ENCODE measurements around the gene TMEM88.
"Not testable (repeated sequence)": the region's sequence is repeated elsewhere in the genome, so short reads cannot be mapped to it uniquely, and the experiment has no call there.

Gene TMEM88

DNA sequence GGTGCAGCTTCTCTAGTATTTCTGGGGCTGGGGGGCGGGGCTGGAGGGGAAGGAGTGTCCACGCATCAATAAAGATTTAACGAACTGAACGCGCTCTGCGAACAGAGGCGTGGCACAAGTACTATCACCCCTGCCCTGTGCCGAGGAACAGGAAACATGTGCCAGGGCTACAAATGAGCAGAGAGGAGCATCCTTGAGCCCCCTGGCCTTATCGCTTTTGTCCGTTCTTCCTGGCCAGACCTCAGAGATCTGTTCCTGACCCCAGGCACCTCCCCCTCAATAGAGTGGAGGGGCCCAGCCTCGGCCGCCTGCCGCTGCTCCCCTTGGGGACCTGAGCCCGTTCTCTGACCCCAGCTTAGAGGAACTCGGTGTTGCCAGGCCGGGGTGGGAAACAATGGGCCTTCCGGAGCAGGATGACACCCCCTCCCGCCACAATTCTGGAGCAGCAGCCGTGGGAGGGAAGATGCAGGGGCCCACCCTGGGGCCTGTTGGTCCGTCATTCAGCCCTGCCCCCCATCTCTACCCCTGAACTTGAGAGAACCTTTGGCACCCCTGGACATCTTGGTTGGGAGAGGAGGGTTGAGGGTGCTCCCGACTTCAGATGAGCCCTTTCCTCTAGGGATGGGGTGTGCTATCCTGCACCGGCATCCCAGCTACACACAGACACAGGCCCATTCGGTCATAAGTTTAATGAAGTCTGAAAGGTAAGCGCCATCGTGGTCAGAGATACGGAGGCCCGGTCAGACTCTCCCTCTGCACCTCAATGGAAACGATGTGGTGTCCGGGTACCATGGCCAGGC is 1.3 kb downstream of the TMEM88 start:
- no peak for DNase-seq (ENCODE audit: low read depth)

DNA sequence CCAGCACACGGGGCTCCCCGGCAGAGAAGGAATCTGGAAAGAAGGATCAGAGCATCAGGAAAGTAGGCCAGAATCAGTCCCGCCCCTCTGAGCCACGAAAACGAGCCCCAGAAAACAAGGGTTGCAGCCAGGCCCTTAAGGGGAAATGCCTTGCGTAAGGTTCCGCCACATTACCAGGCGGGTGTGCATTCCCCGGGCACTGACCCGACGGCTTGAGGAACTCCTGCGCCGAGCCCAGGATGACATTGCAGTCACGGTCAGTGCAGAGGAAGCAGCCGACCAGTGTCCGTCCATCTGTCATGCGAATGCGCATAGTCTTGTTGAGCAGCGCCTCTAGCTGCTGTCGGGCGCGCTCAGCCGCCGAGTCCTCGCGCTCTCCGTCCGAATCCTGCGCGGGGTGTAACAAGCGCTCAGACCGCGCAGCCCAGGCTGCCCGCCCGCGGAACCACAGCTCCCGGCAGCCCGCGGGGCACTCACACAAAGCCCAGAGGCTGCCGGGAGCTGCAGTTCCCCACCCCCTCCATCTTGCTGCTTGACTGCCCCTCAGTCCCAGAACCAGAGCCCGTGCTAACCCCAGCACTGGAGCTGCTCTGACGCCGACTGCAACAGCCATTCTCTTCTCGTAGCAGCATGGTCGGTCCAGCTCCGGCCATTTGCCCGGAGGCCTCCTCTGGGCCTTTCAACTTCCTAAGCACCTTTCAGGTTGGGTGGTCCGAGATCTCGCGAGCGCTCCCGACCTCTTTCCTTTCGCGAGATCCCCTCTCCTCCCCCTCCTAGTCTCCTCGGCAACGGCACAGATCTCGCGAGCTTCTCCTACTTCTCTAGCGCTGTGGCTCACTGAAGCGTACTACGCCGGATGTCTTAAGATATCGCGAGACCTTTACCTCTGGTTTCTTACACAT is 2.2 kb downstream of the TMEM88 start, which contains the start of gene NAA38:
NAA38 (minus strand) TSS at position 749 of the 902 bp plus-strand sequence; CDS start at position 653, 96 bp downstream.
- peak; percentile 98 for DNase-seq (ENCODE audit: low read depth)

DNA sequence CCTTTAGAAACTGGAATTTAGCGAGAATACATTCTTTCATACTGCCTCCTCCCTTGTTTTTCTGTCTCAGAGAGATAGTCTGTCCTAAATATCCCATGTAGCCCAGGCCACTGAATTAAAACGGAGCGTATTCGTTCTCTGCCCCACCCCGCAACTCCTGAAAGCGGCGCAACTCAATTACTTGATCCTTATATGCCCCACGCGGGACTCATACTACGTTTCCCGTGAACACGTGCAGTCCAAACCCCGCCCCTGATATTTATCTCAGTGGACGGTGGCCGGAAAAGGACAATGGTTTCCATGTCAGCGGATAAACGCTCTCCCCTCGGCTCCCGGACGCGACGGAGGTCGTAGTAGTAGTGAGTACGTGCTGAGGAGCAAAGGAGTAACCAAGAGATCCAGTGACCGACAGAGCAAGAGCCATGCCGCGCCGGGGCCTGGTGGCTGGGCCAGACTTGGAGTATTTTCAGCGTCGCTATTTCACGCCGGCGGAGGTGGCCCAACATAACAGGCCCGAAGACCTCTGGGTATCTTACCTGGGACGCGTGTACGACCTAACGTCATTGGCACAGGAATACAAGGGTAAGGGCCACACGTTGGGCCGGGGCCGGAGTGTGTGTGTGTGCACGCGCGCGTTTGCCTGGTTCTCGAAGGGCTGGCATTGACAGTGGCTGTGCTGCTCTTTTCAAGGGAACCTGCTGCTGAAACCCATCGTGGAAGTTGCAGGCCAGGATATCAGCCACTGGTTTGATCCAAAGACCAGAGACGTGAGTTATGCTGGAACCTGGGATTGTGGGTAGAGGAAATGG is 3.1 kb downstream of the TMEM88 start, which contains the start of gene CYB5D1:
CYB5D1 (plus strand) TSS at position 291 of the 809 bp plus-strand sequence; CDS start at position 423, 132 bp downstream.
- DNase-seq (ENCODE audit: low read depth): no peak

DNA sequence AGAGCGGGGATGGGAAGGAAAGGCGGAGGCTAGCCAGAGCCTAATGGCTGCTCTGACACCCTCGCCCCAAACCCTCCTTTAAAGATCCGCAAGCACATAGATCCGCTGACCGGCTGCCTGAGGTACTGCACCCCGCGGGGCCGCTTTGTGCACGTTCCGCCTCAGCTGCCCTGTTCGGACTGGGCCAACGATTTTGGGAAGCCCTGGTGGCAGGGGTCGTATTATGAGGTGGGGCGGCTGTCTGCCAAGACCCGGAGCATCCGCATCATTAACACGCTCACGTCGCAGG is 3.6 kb downstream of the TMEM88 start:
- no peak for DNase-seq (ENCODE audit: low read depth)

DNA sequence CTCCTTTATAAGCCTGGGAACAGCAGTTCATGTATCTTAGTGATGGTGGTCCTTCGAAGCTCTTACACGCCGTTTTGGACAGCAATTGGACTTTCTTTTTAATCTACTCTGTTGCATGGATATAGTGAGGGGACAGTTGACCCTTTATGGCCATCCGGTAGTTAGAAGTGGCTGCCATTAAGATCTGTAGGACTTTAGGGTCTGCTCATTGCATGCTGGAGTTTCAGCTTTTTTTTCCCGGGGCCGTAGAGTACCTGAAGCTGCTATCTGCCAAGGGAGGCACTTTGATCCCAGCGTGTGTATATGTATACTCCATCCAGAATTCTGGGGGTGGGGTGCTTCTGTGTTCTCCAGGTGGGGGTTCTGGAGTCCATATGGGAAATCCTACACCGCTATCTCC is 4.2 kb downstream of the TMEM88 start:
- DNase-seq (ENCODE audit: low read depth): no peak

DNA sequence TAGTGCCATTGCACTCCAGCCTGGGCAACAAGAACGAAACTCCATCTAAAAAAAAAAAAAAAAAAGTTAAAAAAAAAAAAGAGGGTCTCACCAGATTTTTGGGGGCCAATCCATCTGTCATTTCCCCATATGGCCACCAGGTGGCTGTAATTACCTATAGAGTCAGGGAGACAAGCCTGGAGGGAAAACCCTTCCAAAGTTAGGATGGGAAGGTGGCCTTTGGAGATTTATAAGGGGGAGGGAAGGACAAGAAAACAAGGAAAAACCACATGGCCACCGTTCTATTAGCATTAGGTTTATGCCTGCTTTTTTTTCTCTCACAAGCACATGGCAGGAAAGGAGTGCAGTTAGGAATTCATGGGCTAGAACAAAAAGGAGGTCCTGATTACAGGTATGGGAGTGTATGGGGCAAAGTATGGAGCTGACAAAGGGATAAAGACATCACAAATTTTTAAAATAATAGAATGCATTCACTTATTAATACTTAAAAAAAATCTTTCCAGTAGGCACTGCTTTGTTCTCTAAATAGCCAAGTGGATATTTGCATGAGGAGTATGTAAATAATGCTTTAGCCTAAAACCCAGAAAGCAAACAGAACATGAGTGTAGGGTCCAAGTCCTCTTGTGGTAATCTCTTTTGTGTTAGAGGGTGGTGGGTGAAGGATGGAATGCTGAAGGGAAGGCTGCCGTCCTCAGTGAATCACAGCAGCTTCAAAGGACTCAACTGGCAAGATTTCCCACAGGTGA is 8.0 kb downstream of the TMEM88 start:
- no peak for DNase-seq (ENCODE audit: low read depth)

DNA sequence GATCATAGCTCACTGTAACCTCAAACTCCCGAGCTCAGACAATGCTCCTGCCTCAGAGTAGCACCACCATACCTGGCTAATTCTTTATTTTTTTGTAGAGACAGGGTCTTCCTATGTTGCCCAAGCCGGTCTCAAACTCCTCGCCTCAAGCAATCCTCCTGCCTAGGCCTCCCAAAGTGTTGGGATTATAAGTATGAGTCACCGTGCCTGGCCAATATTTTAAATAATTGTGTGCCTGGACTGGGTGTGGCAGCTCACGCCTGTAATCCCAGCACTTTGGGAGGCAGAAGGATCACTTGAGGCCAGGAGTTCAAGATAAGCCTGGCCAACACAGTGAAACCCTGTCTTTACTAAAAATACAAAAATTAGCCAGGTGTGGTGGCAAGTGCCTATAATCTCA is 9.5 kb downstream of the TMEM88 start:
- DNase-seq (ENCODE audit: low read depth): not testable (repeated sequence)

DNA sequence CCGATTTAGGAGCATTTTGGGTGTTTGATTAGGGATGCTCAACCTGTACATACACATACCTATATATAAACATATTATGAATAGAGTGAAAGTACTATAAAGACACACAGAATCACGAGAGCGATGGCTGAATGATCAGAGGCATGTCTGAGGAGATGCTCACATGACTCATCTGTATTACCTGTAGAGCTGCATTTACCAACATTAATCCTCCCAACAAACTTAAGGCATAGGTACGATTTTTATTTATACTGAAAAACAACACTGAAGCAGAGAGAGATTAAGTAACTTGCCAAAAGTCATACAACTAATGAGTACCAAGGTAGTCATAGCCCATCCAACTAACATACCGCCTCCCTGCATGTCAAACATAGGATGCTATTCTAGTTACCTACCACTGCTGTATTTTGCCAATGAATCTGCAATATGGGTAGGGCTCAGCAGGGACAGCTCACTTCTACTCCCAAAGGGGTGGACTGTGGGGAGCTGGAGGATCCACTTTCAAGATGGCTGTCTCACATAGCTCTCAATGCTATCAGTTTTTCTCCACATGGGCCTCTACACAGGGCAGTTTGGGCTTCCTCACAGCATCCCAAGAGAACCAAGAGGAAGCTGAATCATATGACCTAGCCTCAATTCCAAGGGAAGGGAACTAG is 10.3 kb downstream of the TMEM88 start:
- no peak for DNase-seq (ENCODE audit: low read depth)

DNA sequence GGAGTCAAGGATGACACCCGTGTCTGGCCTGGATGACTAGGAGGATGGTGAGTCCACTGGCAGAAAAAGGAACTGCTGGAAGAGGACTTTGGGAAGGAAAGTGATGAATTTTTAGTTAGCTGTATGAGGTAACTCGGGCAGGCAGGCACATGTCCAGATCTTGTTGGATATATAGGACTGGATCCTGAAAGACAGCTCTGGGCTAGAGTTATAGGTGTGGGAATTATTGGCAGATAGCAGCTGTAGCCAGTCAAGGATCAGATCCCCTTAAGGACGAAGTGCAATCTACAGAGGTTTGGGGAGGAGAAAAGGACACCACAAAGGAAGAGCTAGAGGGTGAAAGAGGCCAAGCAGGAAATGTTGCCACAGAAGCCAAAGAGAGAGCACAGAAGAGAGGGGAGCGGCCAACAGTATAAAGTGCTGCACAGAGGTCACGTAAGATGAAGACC is 13.0 kb downstream of the TMEM88 start:
- no peak for DNase-seq (ENCODE audit: low read depth)

DNA sequence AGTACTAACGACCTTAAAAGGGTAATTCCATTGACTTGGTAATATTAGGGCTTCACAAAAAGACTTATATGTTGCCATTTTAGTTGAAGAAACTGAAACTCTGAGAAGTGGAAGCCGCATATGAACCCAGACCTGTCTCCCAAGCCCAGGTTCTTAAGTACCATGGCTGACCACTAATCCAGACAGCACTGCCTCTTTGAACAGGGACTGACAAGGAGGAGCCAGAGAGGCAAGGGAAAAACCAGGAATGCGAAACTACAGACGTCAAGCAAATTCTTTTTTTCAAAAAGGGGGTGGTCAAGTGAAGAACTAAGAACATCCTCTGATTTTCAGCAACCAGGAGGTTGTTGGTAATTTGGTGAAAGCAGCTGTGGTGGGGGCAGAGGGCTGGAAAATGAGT is 18.2 kb downstream of the TMEM88 start:
- DNase-seq (ENCODE audit: low read depth): no peak

DNA sequence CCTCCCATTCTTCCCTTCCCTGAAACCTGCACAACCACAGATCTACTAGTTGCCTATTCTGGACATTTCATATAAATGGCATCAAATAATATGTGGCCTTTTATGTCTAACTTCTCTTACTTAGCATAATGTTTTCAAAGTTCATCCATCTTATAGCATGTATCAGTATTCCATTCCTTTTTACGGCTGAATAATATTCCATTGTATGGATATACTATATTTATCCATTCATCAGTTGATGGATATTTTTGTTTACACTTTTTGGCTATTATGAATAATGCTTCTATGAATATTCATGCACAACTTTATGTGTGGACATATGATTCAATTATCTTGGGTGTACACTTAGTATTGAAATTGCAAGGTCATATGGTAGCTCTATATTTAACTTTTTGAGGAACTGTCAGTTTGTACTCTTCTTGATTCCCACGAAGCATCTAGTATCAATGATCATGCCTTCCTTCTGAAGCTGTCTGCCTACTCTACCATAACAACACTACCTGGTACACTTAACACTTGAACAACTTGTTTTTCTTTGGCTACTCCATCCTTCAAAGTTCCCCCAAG is 21.0 kb downstream of the TMEM88 start:
- no peak for DNase-seq (ENCODE audit: low read depth)

DNA sequence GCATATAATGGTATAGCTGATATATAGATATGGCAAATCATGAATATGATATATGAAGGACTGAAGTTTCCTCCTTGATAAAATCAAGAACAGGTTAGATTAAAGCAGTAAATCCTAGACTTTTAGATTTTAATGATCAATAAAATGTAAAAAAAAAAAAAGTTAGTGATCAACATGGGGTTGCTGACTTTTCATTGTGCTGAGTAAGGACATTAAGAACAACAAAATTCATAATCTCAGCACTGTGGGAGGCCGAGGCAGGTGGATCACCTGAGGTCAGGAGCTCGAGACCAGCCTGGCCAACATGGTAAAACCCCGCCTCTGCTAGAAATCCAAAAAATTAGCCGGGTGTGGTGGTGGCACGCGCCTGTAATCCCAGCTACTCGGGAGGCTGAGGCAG is 23.4 kb downstream of the TMEM88 start:
- no peak for DNase-seq (ENCODE audit: low read depth)

DNA sequence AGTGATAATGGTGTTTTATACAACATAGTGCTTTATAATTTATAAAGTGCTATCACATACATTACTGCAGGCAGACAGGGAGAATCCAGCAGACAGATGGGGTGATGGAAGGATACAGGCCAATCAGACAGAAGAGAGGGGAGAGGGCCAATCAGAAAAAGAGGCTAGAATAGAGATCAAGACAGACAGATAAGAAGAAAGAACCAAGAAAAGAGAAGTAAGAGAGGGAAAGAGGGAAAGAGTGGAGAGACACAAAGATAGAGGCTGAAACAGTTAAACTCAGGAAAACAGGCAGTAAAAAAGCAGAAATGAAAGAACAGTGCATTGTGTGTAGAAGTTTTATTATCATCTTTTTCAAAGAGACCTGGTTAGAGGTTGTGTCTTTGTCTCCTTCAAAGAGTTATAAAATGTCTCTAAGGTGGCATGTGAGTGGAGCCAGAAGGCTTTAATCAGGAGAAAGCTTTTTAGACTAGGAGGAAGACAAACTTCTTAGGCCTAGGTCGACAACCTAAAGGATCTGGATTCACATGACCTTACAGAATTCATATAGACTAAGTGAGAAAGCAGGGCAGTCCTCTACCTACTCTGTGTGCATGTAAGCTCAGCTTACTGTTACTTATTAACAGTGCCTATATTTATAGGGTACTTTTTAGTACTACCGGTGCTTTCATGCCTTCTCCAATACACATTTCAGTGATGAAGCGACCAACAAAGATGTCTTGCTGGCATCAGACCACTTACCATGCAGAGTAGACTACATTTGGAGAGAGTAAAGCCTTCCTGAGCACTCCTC is 25.4 kb downstream of the TMEM88 start:
- no peak for DNase-seq (ENCODE audit: low read depth)

DNA sequence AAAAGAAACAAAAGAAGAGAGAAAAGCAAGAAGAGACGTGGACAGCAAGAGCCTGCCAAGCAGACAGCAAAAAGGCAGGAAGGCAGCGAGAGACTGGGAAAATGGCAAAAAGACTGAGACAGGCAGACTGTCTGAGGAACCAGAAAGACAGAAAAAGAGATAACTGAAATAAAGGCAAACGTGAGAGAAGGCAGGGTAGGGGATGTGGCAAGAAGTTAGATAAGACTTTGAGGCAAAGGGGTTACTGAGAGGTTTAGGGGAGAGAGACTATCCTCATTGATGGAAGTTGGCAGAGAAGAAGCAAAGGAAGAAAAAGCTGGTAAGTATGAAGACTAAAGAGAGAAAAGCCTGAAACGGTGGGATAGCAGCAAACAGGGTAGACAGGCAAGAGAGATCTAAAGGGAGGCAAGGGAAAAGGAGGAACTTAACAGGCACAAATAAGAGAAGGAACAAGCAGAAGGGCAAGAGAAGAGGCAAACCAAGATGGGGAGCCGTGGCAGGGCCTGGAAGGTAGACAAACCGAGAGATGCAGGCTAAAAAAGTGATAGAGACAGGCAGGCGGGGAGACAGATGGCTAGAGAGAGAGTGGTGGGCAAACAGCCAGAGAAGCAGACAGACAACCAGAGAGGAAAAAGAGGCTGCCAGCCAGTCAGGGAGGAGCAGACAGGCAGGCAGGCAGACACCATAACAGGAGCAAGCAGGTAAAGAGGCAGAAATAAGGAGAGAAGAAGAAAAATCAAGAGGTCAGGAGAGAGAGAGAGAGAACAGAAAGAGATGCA is 26.6 kb downstream of the TMEM88 start:
- DNase-seq (ENCODE audit: low read depth): no peak

DNA sequence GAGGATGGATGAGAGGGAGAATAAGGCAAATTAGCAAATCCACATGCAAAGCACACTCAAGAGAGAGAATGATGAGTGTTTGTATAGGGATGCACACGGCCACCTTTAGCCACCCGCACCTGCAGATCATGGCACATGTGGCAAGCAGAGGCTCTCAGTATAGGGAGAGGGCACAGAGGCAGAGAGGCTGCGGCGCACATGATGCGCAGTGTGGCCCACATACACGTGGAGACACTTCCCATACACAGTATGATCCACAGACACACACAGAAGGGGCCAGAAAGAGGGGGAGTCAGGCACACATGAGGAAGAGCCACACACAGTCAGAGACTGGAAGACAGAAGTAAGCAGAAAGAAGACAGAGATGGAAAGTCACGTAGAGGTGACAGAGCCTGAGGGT is 27.2 kb downstream of the TMEM88 start:
- no peak for DNase-seq (ENCODE audit: low read depth)

DNA sequence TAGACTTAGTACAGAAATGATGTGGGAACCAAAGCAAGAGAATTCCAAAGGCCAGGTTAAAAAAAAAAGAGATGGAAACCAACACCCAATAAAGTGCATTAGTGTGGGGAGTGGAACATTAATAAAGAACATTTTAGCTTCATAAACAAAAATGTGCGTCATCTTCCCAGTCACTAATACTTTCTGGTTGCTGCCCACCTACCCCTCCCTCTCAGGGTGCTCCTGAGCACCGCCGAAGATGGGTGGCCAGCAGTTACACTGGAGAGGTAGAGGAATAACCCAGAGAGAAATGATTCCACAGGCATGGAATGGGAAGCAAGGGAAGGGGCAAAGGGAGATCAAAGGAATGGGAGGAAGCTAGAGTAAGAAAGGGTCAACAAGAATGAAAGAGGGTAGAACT is 27.8 kb downstream of the TMEM88 start:
- no peak for DNase-seq (ENCODE audit: low read depth)

DNA sequence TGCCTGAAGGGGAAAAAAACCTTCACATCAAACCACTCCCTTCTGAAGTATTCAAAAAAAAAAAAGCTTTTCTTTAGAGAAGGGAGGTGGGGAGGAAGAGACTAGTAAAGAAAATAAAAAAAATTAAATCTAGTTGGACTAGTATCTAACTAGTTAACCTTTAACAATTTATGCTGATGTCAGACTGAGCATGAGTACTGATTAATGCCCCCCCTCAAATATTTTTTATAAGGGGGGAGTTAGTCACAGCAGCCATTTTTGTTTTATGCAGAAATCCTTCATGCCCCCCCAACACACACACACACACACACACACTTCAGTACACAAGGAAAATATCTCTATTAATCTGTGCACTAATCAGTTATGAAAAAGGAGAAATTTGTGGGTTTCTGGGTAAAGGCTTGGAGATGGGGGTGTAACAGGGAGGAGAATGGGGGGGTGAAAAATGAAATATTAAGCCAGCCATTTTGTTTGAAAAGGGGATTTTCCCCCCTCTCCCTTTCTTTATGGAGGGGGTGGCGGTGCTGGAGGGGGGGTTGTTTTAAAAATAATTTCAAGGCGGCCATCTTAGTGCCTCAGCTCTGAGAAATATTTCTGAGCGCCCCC is 29.0 kb downstream of the TMEM88 start:
- no peak for DNase-seq (ENCODE audit: low read depth)

DNA sequence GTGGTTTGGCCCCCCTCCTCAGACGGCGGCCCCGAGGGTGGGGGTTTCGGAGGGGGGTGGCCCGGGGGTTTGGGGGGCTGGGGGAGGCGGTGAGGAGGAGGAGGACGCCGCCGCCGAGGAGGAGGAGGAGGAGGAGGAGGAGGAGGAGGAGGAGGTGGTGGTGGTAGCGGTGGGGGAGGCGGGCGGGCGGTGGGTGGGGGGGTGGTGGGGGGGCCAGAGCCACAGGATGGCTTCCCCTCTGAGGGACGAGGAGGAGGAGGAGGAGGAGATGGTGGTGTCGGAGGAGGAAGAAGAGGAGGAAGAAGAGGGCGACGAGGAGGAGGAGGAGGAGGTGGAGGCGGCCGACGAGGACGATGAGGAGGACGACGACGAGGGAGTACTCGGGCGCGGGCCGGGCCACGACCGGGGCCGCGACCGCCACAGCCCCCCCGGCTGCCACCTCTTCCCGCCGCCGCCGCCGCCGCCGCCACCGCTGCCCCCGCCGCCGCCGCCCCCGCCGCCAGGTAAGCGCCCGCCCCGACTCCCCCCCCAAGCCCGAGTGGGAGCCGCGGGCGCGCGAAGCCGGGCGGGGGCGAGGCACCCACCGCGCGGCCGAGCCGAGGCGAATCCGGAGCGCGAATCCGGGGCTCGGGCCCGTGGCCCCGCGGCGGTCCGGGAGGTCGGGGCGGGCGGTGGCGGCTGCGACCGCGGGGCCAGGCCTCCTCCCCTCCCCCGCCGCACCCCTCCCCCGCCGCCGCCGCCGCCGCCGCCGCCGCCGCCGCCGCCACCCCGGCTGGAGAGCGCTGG is 29.9 kb downstream of the TMEM88 start:
- no peak for DNase-seq (ENCODE audit: low read depth)
